Cortex of kidney (tissue), 1 donor: ENCODE data around the gene RPH3AL.
"Not testable (repeated sequence)": the region's sequence is repeated elsewhere in the genome, so short reads cannot be mapped to it uniquely, and the experiment has no call there.

Experiments used
- DNase-seq: peaks from one replicate; lab custom pipeline; 2025; lab: John Stamatoyannopoulos, UW

RPH3AL gene

DNA sequence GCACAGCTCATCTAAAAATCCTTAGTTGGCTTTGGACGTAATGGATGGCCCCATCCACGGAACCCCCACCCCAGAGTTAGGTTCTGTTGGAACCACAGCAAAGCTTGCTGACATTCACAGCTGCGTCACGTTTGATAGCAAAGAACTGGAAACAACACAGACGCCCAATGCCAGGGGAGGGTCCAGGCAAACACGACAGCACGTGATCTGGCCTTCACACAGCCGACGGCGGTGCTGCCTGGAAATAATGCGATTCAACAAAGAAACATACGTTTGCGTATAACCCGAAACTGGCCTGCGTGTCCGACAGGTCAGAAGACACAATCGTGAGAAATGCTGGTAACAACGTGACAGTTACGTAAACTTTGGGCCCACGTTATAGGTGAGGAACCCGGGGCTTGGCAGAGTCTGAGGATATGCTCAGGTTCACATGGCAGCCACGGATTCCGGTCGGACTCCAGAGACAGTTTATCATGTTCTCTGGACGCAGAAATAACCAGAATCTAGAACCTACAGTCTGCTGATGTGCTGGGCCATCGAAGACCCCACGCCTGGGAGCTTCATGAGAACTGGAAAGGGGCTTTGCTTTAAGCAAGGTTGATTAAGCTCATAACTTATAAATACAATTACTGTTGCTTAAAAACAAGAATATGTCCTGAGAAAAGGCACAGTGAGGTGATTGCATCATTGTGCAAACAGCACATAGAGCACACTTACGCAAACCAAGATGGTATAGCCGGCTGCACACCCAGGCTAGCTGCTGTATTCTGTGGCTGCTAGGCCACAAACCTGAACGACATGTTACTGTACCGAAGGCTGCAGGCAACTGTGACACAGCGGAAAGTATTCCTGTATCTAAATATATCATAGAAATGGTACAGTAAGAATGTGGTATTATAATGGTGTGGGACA, 70.4 kb downstream of the RPH3AL start:
- DNase-seq, result no peak

DNA sequence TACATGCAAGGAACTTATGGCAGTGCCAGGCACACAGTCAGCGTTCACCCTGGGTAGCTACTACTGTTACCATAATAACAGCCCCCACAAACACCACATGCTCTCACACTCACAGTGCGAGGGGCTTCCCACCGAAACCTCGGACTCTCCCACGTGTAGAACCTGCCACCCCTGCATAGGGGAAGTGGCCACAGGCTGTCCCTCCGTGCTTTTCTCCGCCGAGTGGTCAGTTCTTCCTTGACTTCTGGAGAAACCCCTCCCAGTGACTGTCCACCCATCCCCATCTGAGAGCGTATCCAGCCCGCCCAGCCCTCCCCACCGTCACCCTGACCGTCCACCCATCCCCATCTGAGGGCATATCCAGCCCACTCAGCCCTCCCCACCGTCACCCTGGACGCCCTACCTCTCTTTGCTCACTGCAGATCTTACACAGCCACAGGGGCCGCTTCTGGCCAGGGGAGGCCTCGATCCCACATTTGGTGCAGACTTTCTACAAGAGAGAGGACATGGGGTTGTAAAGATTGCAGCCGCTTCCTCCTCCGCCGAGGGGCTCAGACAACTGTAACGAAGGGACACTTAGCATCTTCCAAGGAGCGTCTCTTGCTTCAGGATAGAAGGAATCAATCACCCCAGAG, 71.1 kb downstream of the RPH3AL start:
- DNase-seq, result no peak

DNA sequence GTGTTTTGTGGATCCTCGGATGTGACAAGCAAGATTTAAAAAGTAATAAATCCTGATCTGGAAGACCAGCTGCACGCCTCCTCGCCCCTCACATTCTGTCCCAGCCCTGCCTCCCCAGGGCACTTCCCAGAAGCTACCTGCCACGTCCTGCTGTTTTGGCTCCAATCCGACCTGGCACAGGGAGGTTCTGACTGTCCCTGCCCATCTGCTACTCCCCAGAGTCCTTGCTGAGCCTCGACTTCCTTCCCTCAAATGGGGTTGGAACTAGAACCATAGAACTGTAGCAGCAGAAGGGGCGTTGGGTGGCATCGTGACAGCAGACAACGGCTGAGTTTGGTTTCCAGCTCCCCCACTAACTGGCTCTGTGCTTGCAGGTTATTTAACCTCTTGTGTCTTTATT, 71.7 kb downstream of the RPH3AL start:
- DNase-seq, result no peak

DNA sequence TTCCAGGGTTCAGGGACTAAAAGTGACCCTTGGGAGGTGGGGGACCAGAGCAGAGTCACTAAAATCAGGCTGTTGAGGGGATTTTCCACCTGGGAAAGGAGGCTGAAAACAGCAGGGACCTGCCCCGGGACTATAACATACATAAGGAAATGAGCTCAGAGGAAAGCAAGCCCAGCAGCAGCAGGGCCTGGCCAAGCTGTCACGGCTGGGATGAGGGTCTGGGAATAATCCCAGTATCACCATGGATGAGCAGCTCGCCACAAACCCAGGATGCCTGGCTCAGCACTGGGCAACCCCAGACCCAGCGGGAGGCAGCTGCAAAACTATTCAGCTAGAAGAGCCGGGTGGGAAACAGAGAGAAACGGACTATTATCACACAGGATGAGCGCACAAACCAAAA, 72.4 kb downstream of the RPH3AL start:
- DNase-seq, result no peak

DNA sequence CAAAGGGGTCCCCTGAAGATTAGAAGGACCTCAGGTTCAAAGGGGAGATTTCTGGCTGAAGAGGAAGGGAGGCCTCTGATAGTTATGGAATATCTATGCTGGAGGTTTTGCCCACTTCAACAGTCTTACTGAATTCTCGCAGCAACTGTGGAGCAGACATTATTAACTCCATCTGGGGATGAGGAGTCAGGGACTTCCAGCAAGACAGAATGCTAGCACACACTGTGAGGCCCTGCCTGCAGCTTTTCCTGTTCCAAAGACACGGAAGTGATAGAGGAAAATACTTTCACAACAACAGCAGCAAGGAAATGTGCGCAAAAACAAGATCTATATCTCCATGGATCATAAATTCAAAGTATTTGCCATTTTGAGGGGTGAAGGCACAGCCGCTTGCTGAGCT, 72.8 kb downstream of the RPH3AL start:
- DNase-seq, result no peak

DNA sequence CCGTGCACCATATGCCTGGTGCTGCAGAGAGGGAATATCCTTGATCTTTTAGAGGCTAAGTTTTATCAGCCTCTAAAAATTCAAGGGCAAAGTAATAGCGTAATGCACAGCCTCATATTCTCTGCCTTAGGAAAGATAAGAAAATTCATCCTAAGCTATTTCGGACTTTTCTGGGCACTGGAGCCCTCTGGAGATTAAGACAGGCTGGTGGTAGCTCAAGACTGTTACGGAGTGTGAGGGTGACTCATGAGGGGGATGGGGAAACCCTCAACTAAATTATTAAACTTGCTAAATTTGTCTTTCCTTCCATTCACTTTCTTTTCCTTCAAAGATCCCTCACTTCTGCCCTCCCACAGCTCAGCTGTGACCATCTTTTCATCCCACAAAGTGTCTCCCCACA, 73.3 kb downstream of the RPH3AL start:
- no peak for DNase-seq

DNA sequence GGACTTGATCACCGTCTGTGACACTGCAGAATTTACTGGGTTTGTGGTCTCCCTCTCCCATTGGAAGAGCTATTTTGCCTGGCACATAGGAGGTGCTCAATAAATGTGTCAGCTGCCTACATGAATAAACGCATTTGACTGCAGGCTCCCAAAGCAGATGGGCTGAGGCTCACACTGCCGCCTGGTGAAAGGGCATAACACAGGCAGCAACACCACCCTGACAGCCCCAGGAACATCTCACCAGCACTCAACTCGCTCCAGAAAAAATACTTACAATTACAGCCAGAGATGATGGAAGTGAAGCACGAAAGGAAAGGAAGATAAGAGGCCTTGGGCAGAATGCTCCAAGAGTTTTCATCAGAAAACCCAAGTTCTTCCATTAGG, 73.9 kb downstream of the RPH3AL start:
- DNase-seq, result no peak

DNA sequence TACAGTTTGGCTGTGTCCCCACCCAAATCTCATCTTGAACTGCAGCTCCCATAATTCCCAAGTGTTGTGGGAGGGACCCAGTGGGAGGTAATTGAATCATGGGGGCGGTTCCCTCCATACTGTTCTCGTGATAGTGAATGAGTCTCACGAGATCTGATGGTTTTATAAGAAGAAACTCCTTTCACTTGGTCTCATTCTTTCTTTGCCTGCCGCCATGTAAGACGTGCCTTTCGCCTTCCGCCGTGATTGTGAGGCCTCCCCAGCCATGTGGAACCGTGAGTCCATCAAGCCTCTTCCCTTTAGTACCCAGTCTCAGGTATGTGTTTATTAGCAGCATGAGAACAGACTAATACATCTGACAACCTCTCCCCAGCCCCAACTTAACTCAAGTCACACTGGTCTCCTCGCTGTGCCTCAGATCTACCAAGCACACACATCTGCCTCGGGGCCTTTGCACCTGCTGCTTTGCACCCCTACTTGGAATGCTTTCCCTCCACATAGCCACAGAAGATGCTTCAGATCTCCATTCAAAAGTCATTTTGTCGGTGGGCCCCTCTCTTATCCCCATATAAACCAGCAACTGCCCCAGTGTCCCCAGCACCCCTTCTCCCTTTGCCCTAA, 74.4 kb downstream of the RPH3AL start:
- DNase-seq, result no peak

DNA sequence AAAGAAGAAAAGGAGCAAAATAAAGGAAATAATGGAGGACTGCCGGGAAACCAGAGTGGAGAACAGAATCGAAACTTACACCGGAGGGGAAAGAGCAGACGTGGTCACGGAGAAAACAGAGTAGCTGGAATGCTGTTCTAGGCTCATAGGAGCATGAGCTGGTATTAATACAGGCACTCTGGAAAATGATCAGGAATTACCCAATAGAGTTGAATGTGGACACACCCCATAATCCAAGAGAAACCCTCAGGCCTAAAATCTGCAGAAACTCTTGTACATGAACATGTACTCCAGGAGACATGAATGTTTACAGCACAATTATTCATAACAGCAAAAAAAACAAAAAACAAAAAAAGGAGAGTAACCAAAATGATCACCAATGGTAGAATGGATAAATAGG, 77.7 kb downstream of the RPH3AL start:
- DNase-seq, result no peak

DNA sequence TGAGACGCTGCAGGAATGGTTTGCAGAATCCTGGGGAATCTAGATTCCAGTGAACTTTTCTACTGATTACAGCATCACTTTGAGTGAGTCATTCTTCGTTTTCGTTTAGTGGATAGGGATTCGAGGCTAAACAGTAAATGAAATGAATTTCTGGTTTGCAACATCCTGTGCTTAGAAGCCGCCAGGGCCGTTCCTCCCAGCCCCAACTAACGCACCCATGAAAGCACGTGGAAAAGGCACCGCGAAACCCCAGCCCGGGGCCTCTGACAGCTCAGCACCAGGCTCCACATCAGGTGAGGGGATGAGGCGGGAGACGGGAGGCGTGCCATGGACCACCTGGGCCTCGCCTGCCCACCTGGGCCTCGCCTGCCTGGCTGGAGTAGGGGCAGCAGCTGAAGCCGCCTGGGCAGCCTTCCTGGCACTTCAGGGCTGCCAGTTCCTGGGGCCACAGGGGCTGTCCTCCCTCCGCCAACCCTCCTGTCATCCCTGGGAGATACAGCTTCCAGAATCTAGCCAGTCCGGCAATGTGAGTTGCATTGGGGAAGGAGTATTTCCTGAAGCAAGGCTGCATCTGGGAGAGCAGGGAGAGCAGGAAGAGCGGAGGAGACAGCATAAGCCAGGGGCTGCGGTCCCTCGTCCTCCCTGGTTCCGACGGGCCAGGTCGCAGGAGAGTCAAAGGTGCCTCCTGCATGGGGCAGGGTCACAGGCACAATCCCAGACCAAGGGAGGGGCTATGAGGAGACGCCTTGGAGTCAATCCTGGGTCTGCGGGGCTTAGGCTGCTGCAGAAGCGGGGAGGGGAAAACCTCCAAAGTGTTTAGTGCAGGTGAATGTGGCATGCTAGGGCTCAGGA, 78.4 kb downstream of the RPH3AL start:
- no peak for DNase-seq

DNA sequence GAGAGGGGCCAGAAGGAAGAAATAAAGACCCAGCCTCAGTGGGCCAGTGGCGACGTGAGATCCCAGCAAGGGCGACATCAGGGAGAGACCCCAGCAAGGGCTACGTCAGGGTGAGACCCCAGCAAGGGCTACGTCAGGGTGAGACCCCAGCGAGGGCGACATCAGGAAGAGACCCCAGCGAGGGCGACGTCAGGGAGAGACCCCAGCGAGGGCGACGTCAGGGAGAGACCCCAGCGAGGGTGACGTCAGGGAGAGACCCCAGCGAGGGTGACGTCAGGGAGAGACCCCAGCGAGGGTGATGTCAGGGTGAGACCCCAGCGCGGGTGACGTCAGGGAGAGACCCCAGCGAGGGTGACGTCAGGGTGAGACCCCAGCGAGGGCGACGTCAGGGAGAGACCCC, 79.8 kb downstream of the RPH3AL start:
- DNase-seq, result not testable (repeated sequence)

DNA sequence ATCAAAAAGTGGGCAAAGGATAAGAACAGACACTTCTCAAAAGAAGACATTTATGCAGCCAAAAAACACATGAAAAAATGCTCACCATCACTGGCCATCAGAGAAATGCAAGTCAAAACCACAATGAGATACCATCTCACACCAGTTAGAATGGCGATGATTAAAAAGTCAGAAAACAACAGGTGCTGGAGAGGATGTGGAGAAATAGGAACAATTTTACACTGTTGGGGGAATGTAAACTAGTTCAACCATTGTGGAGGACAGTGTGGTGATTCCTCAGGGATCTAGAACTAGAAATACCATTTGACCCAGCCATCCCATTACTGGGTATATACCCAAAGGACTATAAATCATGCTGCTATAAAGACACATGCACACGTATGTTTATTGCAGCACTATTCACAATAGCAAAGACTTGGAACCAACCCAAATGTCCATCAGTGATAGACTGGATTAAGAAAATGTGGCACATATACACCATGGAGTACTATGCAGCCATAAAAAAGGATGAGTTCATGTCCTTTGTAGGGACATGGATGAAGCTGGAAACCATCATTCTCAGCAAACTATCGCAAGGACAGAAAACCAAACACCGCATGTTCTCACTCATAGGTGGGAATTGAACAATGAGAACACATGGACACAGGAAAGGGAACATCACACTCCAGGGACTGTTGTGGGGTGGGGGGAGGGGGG, 80.5 kb downstream of the RPH3AL start:
- not testable (repeated sequence) for DNase-seq

DNA sequence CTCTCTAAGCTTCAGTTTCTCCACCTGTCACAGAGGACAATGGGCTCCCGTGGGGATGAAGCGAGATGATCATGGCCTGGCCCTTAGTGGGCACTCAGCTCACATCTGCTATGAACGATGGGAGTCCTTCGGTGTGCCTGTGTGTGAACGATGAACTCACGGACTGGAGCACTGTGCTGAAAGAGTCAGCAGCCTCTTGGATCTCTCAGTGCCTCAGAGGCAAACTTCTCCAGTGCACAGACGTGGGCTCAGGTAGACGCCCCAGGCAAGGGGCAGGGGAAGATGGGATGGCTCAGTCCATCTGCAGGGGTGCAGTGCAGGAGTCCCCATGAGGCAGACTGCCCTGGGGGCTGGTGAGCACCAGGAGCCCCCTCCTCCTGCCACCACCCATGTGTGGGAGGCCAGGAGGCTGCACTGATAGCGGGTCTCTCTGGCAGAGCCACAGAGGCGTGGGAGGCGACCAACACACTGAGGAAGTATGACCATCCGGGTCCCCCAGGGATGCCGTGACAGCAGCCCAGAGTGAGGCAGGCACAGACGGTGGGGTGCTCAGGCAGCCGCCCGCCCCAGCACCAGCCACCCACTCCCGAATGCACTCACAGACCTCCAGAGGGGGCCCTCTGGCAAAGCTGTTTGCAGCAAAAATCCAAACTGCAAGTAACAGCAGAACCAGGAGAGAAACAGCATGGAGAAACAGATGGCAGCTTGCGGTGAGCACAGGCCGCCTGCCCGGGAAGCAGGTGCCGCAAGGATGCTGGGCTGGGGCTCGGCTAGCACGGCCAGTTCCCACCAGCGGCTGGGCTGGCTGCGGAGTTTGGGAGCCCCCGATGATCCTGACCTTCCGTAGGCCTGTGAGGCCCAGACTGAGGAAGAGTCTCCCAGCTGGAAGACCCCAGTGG, 82.7 kb downstream of the RPH3AL start:
- DNase-seq, result no peak

DNA sequence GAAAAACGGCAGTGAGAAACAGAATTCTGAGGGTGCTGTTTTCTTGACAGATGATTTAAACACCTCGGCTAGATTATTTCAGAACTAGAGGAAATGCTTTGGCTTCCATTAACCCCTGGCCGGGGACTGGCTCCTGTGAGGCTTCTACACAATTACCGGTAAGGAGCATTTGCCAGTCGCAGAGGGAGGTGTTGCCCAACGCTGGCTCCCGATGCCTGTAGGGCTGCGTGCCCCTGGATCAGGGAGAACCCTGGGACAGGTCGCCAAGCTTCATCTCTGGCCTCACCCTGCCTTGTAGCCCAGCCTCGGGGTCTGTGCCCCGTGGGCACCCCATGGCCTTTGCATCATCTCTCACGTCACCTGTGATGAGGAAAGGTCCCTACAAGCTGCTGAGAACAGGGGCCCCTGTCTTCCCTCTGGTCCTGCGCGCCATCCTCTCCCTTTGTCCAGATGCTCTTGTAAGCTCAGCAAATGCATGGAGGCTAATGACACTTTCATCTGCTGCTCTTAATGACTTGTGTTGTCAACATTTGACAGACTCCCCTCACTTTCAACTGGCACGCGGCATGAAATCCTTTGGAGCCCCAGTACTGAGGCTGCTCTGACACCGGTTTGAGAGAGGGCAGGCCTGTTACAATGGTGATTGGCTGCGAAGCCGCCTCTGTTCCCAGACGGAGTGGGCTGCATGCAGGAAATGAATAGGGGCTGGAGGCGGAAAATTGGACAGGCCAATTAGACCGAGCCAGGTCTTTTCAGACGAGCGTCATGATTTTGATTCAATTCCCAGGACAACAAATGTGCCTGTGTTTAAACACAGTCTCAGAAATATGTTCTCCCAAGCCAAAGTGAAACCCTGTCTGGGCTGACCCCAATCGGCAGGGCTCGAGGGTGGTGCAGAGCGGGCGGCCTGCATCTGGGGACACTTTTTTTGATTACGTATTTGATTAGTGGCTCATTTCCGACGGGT, 85.6 kb downstream of the RPH3AL start:
- DNase-seq, result no peak

DNA sequence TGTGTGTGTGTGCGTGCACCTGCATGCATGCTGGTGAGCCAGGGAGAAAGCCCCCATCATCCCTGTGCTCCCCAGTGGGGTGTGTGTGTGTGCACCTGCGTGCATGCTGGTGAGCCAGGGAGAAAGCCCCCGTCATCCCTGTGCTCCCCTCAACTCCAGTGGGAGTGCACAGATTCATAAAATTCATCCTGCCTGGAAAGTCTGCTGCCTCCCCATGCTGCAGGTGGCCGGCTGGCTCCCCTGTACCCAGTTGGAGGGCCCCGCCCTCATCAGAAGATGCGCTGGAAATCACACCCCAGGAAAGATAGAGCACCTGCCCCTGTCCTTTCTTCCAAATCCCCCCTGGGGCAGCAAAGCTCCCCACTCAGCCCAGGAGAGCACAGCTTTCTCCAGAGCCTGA, 86.4 kb downstream of the RPH3AL start:
- DNase-seq, result no peak

DNA sequence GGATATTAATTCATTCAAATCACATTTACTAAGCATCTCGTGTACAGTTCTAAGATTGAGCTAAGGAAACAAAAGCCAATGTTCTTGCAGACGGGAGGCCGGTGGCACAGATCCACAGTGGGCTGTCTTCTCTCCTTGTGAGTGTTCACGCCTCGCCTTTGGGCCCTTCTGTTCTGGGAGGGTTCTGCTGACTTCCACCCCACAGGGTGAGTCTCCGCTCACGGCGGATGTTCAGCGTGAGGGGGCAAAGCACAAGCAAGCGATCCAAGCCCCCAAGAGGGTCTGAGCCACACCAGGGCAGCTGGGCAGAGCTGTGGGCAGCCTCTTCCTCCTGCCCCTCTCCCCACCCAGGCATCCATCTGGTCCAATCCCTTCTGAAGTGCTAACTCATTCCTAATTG, 86.9 kb downstream of the RPH3AL start:
- no peak for DNase-seq

DNA sequence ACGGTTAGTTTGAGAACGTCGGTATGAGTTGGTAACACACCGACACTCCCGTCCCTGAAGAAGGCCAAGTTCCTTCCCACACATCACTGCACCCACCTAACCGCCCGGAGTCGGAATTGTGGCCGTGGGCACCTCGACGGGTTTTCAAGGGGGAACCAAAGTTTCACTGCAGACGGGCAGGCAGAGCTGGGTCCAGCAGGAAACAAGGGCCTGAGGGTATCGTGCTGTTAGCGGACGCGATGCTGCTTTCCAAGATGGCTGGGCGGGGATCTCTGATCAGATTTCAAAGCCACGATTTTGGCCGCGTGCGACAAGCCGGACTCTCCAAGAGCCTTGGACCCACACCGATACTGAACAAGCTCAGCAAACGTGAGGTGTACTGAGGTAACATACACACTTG, 88.8 kb downstream of the RPH3AL start:
- DNase-seq, result no peak

DNA sequence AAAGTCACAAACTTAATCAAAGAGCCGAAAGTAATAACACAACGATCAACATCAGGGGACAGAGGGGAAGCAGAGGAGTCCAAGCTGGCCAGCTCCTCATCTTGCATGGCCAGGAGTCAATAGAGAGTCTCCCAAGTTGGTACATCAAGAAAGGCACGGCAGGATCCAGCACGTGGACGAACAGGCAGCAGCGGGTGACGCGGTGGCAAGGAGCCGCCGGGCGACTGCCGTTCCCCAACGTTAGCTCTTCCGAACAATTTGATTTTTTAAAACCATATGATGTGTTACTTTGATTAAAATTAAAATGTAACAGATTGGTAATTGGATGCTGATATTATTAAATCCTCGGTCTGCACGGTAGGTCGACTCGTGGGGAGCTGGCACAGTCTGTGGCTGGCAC, 89.3 kb downstream of the RPH3AL start:
- DNase-seq, result no peak

DNA sequence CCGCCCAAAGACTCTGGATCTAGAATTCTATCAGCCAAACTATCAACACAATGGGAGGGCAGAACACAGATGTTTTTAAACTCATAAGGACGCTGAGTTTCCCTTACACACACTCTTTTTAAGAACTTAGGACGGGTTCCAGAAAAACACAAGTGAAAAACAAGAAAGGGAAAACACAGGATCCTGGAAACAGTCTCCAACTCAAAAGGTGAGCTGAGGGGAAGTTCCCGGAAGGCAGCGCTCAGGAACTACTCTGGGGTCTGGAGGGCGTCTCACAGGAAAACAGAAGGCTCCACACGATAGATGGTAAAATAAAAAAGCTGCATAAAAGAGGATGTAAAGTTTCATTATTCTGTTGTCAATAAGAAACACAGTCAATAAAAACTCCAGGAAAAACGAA, 91.0 kb downstream of the RPH3AL start:
- no peak for DNase-seq
